Measurements from ENCODE around the gene ACAD9. TPM values are rescaled to one million over a fixed set of nuclear protein-coding genes. Genes with fewer than 3 reads are reported as not detected.
"Not testable (repeated sequence)": the region's sequence is repeated elsewhere in the genome, so short reads cannot be mapped to it uniquely, and the experiment has no call there.

ACAD9 gene
- total RNA-seq = 60.2 and 60.6 TPM in 2 replicates
- long read RNA-seq, transcript ACAD9-206 (18 exons, 2,431 nt) = minor isoform, 17 of 161 reads
- long read RNA-seq, transcript ACAD9-201 (18 exons, 2,454 nt) = major isoform, 99 of 161 reads
- long read RNA-seq, partial matches to known transcripts = 24 of 161 reads
- long read RNA-seq, other reads (novel, unspliced or antisense) = 21 of 161 reads

GRCh38 chr3:128879125-128879969 lies at the start of gene ACAD9:
TSS of gene ACAD9 (plus strand) at chr3:128879620. CDS start at chr3:128879692, 72 bp downstream.
- no peaks in the 10 kb centered on the region for H3K9me3 Mint-ChIP-seq
- peak; percentile 97 for DNase-seq (ENCODE audit: low read depth, low spot score)
- H3K27ac Mint-ChIP-seq (ENCODE audit: unreplicated experiment) = peak within 1 kb of the TSS; percentile 98
- no peak for TF ChIP-seq CTCF (conservative IDR thresholded peaks at IDR 0.05)
- peaks cover 3% of the 10 kb centered on the region for H3K36me3 Mint-ChIP-seq (ENCODE audit: low read depth)
- H3K27me3 Mint-ChIP-seq (ENCODE audit: low read depth) = peaks cover 3% of the 10 kb centered on the region
- H3K4me1 Mint-ChIP-seq = peaks cover 54% of the 10 kb centered on the region
- H3K4me3 Mint-ChIP-seq = peak within 1 kb of the TSS; percentile 95

GRCh38 chr3:128829925-128830625 lies 49.3 kb upstream of the ACAD9 start:
- not testable (repeated sequence) for H3K9me3 Mint-ChIP-seq; H3K4me1 Mint-ChIP-seq; H3K36me3 Mint-ChIP-seq (ENCODE audit: low read depth); H3K27ac Mint-ChIP-seq (ENCODE audit: unreplicated experiment); DNase-seq (ENCODE audit: low read depth, low spot score); H3K4me3 Mint-ChIP-seq; H3K27me3 Mint-ChIP-seq (ENCODE audit: low read depth)

GRCh38 chr3:128830762-128831161 lies 48.7 kb upstream of the ACAD9 start:
- not testable (repeated sequence) for H3K36me3 Mint-ChIP-seq (ENCODE audit: low read depth); H3K27ac Mint-ChIP-seq (ENCODE audit: unreplicated experiment); DNase-seq (ENCODE audit: low read depth, low spot score); H3K4me3 Mint-ChIP-seq; H3K4me1 Mint-ChIP-seq; H3K27me3 Mint-ChIP-seq (ENCODE audit: low read depth); H3K9me3 Mint-ChIP-seq

- not testable (repeated sequence) for H3K9me3 Mint-ChIP-seq; H3K4me3 Mint-ChIP-seq; H3K36me3 Mint-ChIP-seq (ENCODE audit: low read depth); H3K4me1 Mint-ChIP-seq; DNase-seq (ENCODE audit: low read depth, low spot score); H3K27me3 Mint-ChIP-seq (ENCODE audit: low read depth); H3K27ac Mint-ChIP-seq (ENCODE audit: unreplicated experiment)
Observed at GRCh38 chr3:128832979-128833378, 46.4 kb upstream of the ACAD9 start.

GRCh38 chr3:128835096-128835495 lies 44.3 kb upstream of the ACAD9 start:
- Mint-ChIP-seq H3K27ac (ENCODE audit: unreplicated experiment) (no peak overlapping the region), H3K36me3 (ENCODE audit: low read depth) (no peaks in the 10 kb centered on the region), H3K27me3 (ENCODE audit: low read depth) (no peaks in the 10 kb centered on the region), H3K4me3 (no peak overlapping the region), H3K4me1 (no peaks in the 10 kb centered on the region), H3K9me3 (no peaks in the 10 kb centered on the region)
- no peak for TF ChIP-seq CTCF (conservative IDR thresholded peaks at IDR 0.05)
- no peak for DNase-seq (ENCODE audit: low read depth, low spot score)

- no peak for DNase-seq (ENCODE audit: low read depth, low spot score)
- H3K4me3 Mint-ChIP-seq = peak overlapping the region; percentile 5
- no peak overlapping the region for H3K27ac Mint-ChIP-seq (ENCODE audit: unreplicated experiment)
- peaks cover 13% of the 10 kb centered on the region for H3K4me1 Mint-ChIP-seq
- H3K36me3 Mint-ChIP-seq (ENCODE audit: low read depth) = no peaks in the 10 kb centered on the region
- H3K9me3 Mint-ChIP-seq = no peaks in the 10 kb centered on the region
- no peak for TF ChIP-seq CTCF (conservative IDR thresholded peaks at IDR 0.05)
- H3K27me3 Mint-ChIP-seq (ENCODE audit: low read depth) = no peaks in the 10 kb centered on the region
Observed at GRCh38 chr3:128841926-128842920, 37.2 kb upstream of the ACAD9 start.

Data from neural crest cell (in vitro differentiated cells).